Measurements from ENCODE around the gene CXCR4.
A peak's percentile ranks its signal among the peaks of the same experiment; 100 is the strongest.

CXCR4 gene

DNA sequence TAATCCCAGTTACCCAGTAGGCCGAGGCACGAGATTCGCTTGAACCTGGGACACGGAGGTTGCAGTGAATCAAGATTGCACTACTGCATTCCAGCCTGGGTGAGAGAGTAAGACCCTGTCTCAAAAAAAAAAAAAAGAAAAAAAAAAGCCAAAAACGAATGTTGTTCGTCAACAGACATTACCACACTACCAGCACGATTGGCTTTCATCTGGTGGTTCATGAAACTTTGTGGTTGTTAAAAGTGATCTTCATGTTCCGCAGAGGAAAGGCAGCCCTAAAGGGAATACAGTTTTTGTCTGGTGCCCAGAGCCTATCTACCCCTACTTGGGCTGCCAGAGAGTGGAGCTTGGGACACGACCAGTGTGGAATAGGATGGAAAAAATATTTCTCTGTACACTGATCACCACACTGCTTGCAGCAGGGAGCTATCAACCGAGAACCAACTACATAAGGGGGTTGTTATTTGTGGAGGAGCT is 13.6 kb upstream of the CXCR4 start:
- DNase-seq = peak; percentile 87

DNA sequence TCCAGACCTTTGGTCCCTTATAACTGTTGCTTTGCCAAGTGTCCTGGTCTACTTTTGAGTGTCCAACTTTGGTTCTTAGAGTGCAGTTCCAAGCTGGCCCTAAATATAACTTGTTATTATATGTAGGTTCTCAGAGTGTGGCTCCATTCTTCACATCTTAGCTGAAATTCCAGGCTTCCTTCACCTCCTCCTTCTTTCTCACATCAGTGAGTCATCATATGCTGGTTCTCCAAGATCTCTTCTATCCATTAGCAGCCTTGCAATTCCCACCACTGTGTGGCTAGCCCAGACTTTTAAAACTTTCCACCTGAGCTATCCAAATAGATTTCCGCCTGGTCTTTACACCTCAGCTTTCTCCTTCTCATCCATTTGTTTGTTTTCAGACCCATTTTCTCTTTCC is 12.6 kb upstream of the CXCR4 start:
- no peak for DNase-seq

DNA sequence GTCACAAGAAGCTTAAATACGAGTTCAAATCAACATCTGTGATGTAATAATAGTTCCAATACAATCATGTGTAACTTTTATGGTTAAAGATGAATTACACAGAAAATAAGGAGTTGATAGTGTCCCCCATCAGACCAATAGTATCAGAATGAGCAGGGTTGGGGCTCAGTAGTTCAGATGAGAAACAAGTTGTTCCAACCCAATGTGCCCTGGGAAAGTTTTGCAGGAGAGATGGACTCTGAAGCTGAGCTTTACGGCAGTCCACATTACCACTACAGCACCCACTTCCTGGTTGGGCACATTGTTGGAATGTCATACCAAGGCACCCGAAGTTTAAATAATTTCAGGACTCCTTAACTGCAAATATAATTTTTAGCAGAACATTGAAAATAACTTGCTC is 12.1 kb upstream of the CXCR4 start:
- DNase-seq = no peak

DNA sequence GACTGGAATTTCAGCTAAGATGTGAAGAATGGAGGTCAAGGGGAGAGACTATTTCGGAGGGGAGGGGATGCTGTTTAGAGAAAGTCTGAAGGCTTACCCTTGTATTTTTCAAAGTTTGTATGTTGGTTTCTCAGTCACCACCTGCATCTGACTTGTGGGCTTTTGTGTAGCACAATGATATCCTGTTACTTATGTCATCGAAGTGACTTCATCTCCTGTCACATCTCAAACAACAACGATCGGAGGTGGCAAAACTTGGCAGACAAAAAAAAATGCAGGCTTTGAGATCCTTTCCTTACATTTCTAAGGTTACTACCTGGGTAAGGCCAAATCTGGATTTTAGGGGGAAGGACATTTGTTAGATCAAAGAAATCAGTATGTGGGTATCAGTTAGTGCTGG is 11.7 kb upstream of the CXCR4 start:
- DNase-seq = peak; percentile 90

DNA sequence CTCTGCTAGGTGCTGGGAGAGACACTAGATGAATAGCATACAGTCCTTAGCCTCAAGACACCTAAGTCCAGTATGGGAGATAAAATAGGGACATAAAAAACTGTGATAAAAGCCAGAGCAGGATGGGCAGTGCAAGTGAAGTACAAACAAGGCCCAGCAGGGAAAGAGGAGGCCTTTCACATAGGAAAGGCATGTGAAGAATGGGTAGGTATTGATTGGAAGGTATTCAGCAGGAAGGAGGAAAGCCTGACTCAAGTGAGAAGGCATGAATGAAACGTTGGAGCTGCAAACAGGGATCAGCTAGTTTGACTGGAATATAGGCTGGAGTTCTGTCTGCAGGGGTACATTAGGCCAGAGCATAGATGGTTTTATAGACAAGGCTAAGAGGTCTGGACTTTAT is 11.0 kb upstream of the CXCR4 start:
- DNase-seq = no peak

DNA sequence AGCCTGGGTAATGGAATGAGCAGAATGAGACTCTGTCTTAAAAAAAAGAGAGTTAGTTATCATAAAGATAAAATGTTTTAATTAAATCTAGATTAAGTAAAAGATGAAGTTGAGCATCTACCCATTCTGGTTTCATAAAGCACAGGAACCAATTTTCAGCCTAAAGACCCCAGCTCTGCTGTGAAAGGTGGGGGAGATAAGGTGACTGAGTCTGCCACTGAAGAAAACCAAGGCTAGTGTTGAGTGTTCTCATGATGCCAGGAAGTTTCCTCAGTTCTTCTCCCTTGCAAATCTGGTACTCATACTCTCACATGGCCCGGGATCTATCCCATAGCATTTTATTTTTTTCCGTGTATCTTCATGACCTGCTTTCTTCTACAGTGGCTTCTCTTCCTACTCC is 10.4 kb upstream of the CXCR4 start:
- DNase-seq = no peak

DNA sequence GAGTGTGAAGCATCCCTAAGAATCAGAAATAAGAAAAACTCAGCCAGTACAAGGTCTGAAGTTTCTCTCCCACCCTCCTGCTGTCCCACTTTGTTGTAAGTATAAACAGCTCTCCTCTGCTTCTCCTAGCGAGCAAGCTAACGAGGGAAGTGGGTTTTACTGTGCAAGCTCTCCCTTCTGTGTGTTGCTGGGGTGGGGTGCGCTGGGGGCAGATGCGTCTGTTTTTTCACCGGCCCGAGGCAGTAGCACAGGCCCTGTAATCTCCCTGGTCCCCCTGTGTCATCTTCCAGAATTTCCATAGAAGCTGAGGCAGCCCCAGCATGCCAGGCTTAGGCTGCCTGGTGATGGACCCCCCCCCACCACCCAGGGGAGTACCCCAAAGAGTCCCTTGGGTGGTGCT is 9.4 kb upstream of the CXCR4 start:
- peak; percentile 32 for DNase-seq

DNA sequence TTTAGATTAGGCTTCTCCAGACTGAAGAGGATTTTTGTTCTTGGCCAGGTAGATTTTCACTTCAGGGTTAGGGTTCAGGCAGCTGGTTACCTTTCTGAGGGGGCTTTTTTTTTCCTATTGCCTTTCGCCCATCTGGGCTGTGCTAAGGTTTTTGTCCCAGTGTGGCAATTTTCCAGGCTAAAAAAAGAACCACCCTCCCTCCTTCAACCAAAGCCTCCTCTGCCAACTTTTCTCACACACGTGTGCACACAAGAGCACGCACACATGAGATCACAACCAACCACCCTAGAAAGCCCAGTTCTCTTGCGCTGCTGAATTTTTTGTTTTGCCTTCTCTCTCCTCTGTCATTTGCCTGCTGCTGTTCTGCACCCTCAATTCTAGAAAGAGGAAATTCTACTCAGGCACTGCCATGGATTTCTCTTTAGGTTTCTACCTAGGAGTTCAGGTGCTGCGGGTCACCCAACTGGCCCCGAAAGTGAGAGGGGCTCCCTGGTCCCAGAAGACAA is 8.5 kb upstream of the CXCR4 start:
- DNase-seq = no peak

DNA sequence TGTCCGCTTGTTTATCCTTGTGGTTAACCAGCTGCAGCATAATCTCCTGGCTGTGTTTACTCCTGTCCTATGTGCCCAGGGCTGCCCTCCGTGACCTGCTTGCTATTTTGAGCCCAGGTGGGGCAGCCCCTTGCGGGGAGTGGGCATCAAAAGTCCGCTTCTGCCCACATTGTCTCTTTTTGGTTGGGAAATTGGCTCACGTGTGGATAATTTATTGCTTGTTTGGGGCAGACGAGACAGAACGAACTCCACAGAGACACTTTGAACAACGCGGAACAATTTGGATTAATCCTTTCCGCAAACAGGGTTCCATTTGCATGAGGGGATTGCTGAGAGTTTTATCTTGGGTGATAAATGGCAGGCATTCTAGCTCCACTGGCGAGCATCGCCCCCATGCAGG is 8.1 kb upstream of the CXCR4 start:
- DNase-seq = no peak

DNA sequence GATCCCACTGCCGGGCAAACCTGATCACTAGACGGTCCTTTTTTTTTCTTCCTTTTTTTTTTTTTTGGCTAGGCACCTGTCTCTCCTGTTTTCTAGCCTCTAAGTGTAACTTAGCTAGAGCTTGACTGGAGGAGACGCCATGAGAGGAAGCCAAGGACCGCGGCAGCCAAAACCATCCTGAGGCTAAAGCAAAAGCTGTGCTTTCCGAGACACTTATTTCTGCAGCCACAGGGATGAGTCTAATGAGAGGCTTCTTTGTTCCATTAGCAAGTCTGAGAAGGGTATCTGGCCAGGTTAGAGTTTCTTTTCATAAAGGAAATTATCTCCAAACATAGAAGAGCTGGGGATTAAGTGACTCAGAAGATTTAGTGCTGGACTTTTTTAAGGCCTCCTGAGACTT is 7.3 kb upstream of the CXCR4 start:
- no peak for DNase-seq

DNA sequence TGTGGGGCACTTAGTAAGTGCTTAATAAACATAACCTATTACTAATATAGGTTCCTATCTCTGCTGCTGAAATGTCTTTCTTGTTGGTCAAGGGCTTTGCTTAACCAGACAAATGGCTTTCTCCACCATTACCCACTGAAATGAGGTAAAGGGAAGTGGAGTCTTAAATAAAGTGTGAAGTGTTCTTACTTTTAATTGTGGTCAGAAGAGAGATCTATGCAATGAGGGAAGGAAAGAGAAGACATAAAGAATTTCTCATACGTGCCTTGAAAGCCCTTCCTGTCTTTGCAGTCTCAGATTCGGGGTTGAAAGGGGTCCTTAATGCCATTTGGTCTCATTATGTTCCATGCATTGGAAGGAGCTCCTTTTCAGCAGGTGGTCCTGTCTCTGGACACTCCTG is 6.9 kb upstream of the CXCR4 start:
- no peak for DNase-seq

DNA sequence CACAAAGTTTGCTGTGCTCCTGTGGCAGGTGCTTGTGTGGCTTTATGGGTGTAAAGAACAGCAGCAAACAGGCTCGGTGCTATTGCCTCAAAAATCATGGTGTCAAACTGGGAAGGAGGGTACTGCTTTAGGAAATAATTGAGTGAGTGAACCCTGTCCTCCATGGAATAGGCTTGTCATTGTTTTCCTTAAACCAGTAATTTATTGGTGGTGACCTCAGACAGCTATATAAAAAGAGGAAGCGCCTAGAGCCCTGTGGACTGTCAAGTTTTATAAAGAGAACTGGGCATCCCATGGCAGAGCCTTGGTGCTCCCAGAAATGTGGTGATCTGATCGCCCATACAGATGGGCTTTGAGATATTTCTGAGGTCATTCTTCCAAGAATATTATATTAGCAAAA is 4.7 kb upstream of the CXCR4 start:
- DNase-seq = no peak

DNA sequence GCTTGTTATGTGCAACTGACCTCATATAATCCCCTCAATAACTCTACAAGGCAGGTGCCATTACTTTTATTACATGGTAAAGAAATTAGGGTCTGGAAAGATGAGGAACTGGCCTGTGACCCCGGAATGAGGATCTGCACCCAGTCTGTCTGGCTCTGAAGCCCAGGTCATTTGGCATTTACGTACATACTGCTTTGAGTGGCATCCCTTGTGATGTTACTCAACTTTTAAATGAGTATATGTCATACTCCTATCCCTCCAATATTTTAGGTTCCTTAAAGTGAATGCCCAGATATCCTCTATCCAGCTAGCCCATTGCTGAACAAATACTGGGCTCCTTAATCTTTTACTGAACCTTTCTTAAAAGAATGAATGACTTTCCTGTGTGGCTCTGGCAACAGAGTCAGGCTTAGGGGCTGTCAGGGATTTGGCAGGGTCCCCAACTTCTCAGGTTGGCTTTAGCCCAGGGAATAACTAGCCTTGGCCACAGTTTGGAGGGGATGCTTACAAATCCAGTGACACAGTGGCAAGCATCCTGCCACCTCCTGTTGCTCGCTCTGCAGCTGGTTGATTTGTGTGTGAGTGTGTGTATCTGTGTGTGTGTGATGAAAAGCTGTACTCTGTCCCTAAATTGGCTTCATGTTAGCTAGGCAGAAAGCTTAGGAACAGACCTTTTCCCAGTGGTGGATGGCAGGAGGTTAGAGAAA is 3.4 kb upstream of the CXCR4 start:
- no peak for DNase-seq

DNA sequence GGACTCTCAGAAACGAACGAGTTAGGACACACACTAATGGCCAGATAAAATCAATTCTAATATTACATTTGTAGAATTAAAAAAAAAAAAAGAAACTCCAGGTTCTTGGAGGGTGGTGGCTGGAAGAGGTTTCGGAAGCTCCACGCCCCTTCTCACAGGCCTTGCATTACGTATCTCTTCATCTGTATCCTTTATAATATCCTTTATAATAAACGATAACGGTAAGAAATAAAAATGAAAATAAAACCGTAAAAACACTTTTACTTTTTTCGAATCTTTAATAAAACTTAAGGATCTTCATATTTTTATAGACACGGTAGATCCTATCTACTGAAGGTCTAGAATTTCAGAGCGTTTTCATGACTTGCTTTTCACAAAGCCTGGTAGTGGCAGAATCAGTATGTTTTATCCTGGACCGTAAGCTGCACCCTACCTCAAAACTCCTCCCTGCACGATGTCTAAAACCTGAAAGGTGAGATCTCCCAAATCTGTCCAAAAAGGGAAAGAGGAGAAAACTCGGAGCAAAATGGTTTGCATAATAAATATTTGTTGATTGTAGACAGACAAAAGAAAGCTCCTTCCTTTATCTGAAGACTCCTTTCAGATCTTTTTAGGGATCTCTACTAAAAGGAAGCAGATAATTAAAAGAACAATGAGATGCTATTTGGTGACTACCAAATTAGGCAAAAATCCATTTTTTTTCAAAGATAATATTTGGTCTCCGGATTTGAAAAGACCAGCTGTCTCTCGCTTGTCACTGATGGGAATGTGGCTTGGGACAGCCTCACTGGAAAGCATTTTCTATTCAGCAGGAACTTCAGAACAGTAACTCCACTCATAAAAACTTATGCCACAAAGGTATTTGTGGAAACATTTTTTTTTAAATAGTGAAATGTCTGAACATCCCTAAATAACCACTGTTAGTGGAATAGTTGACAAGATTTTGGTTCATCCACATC is 2.0 kb upstream of the CXCR4 start:
- DNase-seq = no peak

DNA sequence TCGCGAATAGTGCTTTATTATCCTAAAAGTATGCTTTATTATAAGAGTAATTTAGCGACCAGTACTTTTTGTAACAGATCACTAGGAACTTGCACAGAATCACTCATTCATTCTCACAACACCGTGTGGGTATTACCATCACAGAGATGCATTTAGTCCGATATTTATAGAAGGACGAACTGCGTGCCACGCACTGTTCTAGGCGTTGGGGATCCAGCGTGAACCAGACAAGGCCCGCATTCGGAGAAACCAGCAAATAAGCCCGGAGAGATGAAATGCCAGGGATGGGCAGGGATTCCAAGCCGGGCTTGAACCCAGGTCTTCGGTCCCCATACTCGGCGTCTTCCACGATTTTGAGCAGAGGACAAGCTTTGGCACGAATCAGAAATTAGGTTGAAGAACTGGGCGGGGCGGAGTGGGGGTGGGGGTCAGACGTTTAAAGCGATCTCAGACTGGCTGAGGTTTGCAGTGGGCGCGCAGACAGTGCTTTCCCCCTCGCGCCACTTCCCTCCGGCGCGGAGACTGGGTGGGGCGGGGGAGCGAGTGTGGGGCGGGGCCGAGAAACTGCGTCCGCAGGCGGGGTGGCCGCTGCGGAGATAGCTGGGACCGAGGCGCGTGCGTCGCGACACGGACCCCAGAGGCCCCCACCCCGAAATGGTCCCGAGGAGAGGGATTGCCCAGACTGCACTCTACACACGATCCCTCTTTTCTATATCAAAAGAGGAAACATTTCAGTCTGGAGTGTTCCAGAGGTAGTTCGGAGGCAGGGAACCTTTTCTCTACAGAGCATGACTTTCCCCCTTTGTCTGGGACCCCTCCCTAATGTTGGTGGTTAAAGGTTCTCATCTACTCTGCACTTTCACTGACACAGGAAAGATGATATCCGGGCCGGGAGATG is 1.1 kb upstream of the CXCR4 start:
- peak; percentile 93 for DNase-seq

DNA sequence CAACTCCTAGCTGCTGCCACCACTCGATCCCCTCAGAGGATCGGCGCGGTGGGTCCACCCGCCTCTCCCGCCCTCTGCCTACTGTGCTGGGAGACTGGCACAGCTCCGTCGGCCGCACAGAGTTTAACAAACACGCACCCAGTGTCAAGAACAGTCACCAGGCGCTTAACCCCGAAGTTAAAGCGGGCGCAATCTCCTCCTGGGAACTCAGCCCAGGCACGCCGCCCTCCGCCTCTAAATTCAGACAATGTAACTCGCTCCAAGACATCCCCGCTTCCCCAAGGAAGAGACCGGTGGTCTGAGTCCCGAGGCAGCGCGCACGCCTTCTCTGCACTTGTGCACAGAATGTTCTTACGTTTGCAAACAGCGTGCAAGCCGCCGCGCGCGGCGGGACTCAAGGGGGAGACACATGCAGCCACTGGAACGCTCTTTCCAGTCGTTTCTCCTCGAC is 533 bp downstream of the CXCR4 start:
- peak; percentile 64 for DNase-seq

DNA sequence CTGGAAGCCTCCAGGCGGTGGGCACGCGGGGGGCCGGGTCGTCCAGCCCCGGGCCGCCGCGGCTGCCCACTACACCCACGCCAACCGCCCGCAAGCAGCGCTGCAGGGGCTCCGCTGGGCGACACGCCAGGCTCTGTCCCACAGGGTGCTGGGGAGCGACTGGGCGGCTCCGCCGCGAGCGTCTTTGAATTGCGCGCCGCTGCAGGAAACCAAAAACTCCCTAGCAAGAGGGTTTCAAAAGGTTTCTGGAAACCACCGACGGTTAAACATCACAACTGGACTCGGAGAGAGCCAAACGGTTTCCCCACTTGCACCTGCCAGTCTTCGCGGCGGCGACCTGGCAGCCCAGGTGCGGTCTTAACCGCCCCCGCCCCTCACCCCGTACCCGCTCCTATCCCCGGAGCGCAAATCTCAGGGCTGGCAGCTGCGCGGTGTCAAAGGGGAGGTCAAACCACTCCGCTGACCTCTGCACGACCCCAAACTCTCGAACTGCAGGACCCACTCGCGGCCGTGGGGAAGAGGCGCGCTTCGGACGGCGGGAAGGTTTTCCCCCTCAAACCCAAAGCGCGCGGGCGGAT is 1.0 kb downstream of the CXCR4 start:
- peak; percentile 88 for DNase-seq

DNA sequence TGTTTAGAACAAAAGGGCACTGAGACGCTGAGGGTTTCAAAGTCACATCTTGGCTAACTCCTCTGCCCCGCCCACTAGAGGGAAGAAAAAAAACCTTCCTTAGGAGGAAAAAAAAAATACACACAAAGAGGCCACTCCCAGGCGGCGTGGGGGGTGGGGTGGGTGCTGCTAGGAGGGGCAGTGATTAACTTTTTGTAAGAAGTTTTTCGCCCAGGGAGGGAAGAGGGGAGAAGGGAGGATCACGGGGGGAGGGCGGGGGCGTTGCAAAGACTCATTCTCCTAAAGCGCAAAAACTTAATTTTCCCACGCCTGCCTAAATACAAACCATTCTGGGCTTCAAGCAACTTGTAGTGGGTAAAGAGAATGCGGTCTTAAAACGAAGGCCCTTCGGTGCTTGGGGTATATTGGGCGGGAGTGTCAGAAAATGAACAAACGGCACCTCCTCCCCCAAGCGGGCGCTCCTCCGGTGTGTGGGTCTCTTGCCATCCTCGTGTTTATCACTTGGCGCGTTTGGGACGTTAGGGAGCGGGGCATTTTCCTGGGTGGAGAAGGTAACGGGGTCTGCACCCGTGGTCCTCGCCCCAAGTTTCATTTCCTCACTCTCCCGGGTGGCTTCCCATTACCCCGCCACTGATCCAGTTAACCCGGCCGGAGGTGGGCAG is 1.7 kb downstream of the CXCR4 start:
- peak; percentile 87 for DNase-seq

DNA sequence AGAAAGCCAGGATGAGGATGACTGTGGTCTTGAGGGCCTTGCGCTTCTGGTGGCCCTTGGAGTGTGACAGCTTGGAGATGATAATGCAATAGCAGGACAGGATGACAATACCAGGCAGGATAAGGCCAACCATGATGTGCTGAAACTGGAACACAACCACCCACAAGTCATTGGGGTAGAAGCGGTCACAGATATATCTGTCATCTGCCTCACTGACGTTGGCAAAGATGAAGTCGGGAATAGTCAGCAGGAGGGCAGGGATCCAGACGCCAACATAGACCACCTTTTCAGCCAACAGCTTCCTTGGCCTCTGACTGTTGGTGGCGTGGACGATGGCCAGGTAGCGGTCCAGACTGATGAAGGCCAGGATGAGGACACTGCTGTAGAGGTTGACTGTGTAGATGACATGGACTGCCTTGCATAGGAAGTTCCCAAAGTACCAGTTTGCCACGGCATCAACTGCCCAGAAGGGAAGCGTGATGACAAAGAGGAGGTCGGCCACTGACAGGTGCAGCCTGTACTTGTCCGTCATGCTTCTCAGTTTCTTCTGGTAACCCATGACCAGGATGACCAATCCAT is 2.7 kb downstream of the CXCR4 start:
- DNase-seq = peak; percentile 38

DNA sequence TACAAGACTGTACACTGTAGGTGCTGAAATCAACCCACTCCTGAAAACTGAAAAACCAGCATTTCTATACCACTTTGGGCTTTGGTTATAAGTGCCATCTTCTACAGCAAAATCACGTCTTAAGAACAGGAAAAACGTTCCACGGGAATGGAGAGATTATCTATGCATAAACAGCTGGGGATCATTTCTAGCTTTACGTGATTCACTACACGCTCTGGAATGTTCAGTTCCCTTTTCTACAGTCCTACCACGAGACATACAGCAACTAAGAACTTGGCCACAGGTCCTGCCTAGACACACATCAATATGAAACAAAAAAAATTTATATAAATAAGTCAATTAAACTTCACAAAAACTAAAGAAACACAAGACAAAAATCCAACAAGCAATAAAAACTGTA is 3.6 kb downstream of the CXCR4 start:
- no peak for DNase-seq

DNA sequence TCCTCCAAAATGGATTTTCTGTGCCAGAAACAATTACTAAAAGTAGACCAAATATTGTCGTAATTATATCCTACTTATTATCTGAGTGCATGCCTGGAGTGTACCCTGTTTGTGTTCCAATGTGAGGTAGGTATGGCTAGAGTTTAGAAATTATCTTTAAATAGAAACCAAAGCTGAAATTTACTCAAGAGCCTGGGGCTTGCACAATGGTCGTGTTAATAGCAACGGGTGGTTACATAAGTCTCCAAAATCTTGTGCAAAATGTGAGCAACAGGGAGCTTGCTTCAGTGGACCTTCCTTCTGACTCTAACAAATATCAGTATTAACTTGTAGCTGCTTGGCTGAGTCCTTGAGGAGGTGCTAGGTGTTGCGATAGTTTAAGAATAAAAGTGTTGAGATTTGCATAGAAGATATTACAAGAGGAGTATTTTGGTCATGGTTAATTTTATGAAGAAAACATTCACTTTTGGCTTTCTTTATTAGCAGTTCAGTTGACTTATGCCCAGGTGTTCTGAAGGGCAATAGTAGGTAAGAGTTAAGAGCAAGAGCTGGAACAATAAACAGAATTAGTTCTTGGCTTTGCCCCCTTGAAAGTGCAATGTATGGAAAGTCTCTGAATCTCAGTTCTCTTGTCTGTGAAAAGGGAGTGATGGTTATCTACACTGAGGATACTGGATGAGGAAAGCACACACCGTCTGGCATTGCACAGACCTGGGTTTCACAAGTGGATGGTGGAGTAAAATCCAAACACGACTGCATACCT is 4.6 kb downstream of the CXCR4 start:
- DNase-seq = peak; percentile 42
